Measurements from ENCODE around the gene TRANK1.

DNA sequence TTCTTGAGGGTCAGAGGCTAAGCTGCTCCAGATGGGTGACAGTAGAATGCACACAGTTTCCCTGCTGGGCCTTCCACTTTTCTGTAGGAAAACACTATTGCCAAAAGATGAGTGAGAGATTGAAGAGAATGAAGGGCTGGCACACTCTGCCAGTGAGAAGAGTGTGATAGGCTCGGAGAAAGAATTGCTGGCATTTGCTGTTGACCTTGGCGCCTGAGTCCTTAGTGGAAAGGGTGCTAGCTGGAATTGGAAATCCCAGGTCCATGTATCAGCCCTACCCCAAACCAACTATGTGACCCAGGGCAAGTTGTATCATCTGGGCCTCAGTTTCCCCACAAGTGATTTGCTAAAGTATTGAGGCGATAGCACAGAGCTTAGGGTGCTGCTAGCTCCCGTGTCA, 120.4 kb downstream of the TRANK1 start:
- TF ChIP-seq, protein P1, sequence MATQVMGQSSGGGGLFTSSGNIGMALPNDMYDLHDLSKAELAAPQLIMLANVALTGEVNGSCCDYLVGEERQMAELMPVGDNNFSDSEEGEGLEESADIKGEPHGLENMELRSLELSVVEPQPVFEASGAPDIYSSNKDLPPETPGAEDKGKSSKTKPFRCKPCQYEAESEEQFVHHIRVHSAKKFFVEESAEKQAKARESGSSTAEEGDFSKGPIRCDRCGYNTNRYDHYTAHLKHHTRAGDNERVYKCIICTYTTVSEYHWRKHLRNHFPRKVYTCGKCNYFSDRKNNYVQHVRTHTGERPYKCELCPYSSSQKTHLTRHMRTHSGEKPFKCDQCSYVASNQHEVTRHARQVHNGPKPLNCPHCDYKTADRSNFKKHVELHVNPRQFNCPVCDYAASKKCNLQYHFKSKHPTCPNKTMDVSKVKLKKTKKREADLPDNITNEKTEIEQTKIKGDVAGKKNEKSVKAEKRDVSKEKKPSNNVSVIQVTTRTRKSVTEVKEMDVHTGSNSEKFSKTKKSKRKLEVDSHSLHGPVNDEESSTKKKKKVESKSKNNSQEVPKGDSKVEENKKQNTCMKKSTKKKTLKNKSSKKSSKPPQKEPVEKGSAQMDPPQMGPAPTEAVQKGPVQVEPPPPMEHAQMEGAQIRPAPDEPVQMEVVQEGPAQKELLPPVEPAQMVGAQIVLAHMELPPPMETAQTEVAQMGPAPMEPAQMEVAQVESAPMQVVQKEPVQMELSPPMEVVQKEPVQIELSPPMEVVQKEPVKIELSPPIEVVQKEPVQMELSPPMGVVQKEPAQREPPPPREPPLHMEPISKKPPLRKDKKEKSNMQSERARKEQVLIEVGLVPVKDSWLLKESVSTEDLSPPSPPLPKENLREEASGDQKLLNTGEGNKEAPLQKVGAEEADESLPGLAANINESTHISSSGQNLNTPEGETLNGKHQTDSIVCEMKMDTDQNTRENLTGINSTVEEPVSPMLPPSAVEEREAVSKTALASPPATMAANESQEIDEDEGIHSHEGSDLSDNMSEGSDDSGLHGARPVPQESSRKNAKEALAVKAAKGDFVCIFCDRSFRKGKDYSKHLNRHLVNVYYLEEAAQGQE (IDR thresholded peaks at IDR 0.05; ENCODE audit: insufficient read depth in 1 of 2, low read depth in 2 of 2, low read length in 2 of 2) = no peak
- no peak for TF ChIP-seq TAF1 (IDR thresholded peaks at IDR 0.05; ENCODE audit: borderline replicate concordance, insufficient read depth, low read length)
- no peak for TF ChIP-seq POLR2AphosphoS5 (IDR thresholded peaks at IDR 0.05; ENCODE audit: low read depth, low read length)
- no peak for TF ChIP-seq FOXP2 (optimal IDR thresholded peaks at IDR 0.05; ENCODE audit: borderline replicate concordance, extremely low read depth, extremely low read length, insufficient read depth)

All from PFSK-1 (cell line).